BJ (cell line): ENCODE results near the gene GRAP2. TPM values are rescaled to one million over a fixed set of nuclear protein-coding genes. Genes with fewer than 3 reads are reported as not detected.

Source experiments
- CTCF ChIA-PET: fragments of 350-600 bp; formaldehyde crosslinking; extraction: SDS; loops from one replicate; lab custom pipeline; 2021; ENCODE audit warnings: antibody characterized with exemption, inconsistent platforms; lab: Yijun Ruan, JAX
- POLR2A ChIA-PET: fragments of 300-600 bp; sonication (Branson Sonifier 250); formaldehyde crosslinking; extraction: SDS; loops from one replicate; lab custom pipeline; 2021; ENCODE audit warnings: antibody characterized with exemption; lab: Charles Lee
- DNase-seq: peaks from one replicate; pipeline ENCODE4 v3.0.0-alpha.2; 2011; ENCODE audit warnings: low read depth
- H3K27me3 ChIP-seq: 2 replicates; pipeline ENCODE4 v1.6.0; 2011; ENCODE audit warnings: low read length; ENCODE audit not compliant: control insufficient read depth, insufficient read depth
- H3K36me3 ChIP-seq: 2 replicates; pipeline ENCODE4 v1.5.1; 2011; ENCODE audit warnings: low read length; ENCODE audit not compliant: control insufficient read depth, insufficient read depth
- H3K4me3 ChIP-seq: 2 replicates; pipeline ENCODE4 v1.5.1; 2011; ENCODE audit warnings: low read depth, mild to moderate bottlenecking, control low read depth, low read length
- polyA plus RNA-seq: library from polyadenylated mRNA; depleted of rRNA; stranded (reverse); fragments of >200 nt; gene quantifications from 2 replicates; pipeline ENCODE4 v1.2.3, GENCODE V29; 2011
- TF ChIP-seq, protein P1 (sequence below): IDR thresholded peaks from 2 replicates; pipeline ENCODE4 v1.5.1; 2011; ENCODE audit warnings: low read depth, mild to moderate bottlenecking, control low read depth, inconsistent platforms, low read length, moderate library complexity; ENCODE audit not compliant: insufficient read depth

The GRAP2 gene
- polyA plus RNA-seq, 1 experiment, result not detected

DNA sequence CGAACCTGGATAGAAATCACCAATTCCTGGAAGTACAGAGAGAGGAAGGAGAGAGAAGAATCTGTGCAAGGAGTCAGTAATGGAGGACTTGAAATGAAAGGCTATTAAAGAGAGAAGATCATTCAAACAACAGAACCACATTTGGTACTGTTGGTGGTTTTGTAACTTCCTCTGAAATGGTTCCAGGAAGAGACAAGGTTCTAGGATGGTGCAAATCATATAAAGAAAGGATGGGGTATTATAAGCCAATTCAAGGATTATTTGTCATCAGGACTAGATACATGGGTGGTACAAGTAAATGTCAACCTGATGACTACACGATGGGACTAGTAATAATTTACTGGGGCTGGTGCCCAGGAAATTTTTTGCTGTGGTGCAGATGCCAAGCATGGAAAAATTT lies 30.4 kb downstream of the GRAP2 start:
- TF ChIP-seq, protein P1, sequence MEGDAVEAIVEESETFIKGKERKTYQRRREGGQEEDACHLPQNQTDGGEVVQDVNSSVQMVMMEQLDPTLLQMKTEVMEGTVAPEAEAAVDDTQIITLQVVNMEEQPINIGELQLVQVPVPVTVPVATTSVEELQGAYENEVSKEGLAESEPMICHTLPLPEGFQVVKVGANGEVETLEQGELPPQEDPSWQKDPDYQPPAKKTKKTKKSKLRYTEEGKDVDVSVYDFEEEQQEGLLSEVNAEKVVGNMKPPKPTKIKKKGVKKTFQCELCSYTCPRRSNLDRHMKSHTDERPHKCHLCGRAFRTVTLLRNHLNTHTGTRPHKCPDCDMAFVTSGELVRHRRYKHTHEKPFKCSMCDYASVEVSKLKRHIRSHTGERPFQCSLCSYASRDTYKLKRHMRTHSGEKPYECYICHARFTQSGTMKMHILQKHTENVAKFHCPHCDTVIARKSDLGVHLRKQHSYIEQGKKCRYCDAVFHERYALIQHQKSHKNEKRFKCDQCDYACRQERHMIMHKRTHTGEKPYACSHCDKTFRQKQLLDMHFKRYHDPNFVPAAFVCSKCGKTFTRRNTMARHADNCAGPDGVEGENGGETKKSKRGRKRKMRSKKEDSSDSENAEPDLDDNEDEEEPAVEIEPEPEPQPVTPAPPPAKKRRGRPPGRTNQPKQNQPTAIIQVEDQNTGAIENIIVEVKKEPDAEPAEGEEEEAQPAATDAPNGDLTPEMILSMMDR, result no peak
- Histone ChIP-seq H3K36me3 (no peaks in the 10 kb centered on the region), H3K27me3 (peaks cover 20% of the 10 kb centered on the region), H3K4me3 (no peak overlapping the region)
- ChIA-PET CTCF (no interaction called here), POLR2A (no interaction called here)
- DNase-seq, result no peak

GRCh38 chr22:39932166-39932565 lies 31.3 kb downstream of the GRAP2 start:
- no peak for DNase-seq
- H3K27me3 ChIP-seq, result peaks cover 22% of the 10 kb centered on the region
- ChIA-PET CTCF (interaction anchor here (1.2 to 3.6 kb wide), 2 partner anchors 14 to 93 kb away, joined by 6 to 24 read pairs; no protein-coding TSS in a partner anchor), POLR2A (no interaction called here)
- H3K36me3 ChIP-seq, result no peaks in the 10 kb centered on the region
- H3K4me3 ChIP-seq, result no peak overlapping the region
- TF ChIP-seq, protein P1, result no peak

DNA sequence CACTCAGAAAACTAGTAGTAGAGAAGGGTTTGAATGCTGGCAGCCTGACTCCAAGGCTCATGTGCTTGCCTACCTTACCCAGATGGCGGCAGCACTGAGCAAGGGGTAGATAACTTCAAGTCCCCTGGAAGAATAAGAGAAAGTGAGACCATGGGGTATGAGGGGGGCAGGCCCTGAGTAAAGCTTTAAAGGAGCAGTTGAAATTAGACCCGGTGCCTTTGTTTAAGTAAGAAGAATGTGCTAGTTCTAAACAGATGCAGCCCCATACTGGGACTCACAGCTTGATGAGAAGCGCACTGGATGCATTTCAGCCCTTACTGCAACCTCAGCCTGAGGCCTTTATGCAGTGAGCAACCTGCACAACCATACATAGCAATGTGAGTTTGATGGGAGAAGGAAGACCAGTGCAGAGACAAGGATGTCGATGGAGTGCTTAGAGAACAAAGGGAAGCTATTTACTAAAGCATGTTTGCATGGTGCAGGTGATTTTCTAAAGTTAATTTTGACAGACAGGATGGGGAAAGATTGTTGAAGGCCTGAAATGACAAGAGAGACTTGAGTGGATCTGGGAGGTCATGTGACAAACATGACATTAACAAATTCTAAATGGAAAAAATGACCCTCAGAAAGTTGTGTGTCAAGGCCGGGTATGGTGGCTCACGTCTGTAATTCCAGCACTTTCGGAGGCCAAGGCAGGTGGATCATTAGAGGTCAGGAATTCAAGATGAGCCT lies 32.2 kb downstream of the GRAP2 start:
- ChIA-PET POLR2A (no interaction called here), CTCF (interaction anchor here (0.7 to 3.6 kb wide), 5 partner anchors 10 to 92 kb away, joined by 3 to 24 read pairs (median 3); no protein-coding TSS in a partner anchor)
- Histone ChIP-seq H3K36me3 (no peaks in the 10 kb centered on the region), H3K27me3 (peaks cover 24% of the 10 kb centered on the region), H3K4me3 (no peak overlapping the region)
- TF ChIP-seq, protein P1, result peak; percentile 60
- DNase-seq, result no peak

DNA sequence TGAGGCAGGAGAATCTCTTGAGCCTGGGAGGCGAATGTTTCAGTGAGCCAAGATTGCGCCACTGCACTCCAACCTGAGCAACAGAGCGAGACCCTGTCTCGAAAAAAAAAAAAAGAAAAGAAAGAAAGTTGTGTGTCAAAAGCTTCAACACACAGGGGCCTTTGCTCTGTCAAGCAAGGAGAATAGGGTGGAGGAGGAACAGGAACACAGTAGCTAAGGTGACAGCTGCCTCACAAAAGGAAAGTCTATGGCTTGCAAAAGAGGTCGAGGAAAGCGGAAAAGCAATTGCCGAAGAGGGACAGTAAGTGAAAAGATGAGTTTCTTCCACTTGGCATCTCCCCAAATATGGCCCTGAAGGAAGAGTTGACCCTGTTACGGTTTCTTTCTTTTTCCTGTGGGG lies 32.9 kb downstream of the GRAP2 start:
- ChIA-PET CTCF (interaction anchor here (0.7 to 3.6 kb wide), 3 partner anchors 9 to 91 kb away, joined by 3 to 24 read pairs (median 3); no protein-coding TSS in a partner anchor), POLR2A (no interaction called here)

GRCh38 chr22:39935116-39935515 lies 34.2 kb downstream of the GRAP2 start:
- CTCF ChIA-PET, result interaction anchor here (3.6 kb wide), 1 partner anchor 90 kb away, joined by 24 read pairs; no protein-coding TSS in a partner anchor
- H3K27me3 ChIP-seq, result peaks cover 22% of the 10 kb centered on the region

More for the DNA sequence above, 32.9 kb downstream of the GRAP2 start:
- TF ChIP-seq, protein P1, result no peak
- Histone ChIP-seq H3K27me3 (peaks cover 24% of the 10 kb centered on the region), H3K36me3 (no peaks in the 10 kb centered on the region), H3K4me3 (no peak overlapping the region)
- DNase-seq, result no peak

More at GRCh38 chr22:39935116-39935515, 34.2 kb downstream of the GRAP2 start:
- POLR2A ChIA-PET, result no interaction called here
- DNase-seq, result no peak
- Histone ChIP-seq H3K36me3 (no peaks in the 10 kb centered on the region), H3K4me3 (no peak overlapping the region)
- TF ChIP-seq, protein P1, result no peak
